D721Med (cell line): ENCODE data around the gene ACADM.
"Not testable (repeated sequence)": the region's sequence is repeated elsewhere in the genome, so short reads cannot be mapped to it uniquely, and the experiment has no call there.

Experiments
- DNase-seq: peaks from one replicate; pipeline ENCODE4 v3.0.0; 2011; ENCODE audit warnings: low spot score; ENCODE audit not compliant: insufficient read length
- FAIRE-seq: peaks from 2 replicates; lab custom pipeline; 2011; peaks lifted over from hg19 to GRCh38; lab: Jason Lieb, UNC
- TF ChIP-seq, protein P1 (sequence below): IDR thresholded peaks from 2 replicates; pipeline ENCODE4 v1.5.1; 2012; ENCODE audit warnings: mild to moderate bottlenecking, control low read depth; ENCODE audit not compliant: insufficient read depth; ENCODE audit errors: missing control alignments

The ACADM gene

DNA sequence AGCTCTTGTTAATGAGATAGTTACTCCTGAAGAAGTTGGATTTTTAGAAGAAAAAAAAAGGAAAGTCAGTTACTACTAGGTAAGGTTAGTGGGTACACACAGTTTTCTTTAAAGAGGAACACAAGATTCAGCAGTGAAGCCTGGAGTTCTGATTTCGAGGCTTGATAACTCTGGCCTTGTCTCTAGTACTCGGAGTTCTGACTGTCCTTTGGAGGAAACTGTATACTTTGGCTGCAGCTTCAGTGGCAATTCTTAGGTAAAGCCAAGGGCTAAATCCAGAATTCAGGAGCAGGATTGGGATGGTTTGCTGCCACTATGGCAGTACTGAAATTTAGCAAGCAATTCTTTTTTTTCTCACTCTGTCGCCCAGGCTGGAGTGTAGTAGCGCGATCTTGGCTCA, 9.2 kb downstream of the ACADM start:
- DNase-seq = no peak
- FAIRE-seq = no peak
- TF ChIP-seq, protein P1, sequence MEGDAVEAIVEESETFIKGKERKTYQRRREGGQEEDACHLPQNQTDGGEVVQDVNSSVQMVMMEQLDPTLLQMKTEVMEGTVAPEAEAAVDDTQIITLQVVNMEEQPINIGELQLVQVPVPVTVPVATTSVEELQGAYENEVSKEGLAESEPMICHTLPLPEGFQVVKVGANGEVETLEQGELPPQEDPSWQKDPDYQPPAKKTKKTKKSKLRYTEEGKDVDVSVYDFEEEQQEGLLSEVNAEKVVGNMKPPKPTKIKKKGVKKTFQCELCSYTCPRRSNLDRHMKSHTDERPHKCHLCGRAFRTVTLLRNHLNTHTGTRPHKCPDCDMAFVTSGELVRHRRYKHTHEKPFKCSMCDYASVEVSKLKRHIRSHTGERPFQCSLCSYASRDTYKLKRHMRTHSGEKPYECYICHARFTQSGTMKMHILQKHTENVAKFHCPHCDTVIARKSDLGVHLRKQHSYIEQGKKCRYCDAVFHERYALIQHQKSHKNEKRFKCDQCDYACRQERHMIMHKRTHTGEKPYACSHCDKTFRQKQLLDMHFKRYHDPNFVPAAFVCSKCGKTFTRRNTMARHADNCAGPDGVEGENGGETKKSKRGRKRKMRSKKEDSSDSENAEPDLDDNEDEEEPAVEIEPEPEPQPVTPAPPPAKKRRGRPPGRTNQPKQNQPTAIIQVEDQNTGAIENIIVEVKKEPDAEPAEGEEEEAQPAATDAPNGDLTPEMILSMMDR = no peak

- FAIRE-seq (no peak), DNase-seq (no peak)
- TF ChIP-seq, protein P1 = no peak
Observed at GRCh38 chr1:75736016-75736415, 11.5 kb downstream of the ACADM start.

DNA sequence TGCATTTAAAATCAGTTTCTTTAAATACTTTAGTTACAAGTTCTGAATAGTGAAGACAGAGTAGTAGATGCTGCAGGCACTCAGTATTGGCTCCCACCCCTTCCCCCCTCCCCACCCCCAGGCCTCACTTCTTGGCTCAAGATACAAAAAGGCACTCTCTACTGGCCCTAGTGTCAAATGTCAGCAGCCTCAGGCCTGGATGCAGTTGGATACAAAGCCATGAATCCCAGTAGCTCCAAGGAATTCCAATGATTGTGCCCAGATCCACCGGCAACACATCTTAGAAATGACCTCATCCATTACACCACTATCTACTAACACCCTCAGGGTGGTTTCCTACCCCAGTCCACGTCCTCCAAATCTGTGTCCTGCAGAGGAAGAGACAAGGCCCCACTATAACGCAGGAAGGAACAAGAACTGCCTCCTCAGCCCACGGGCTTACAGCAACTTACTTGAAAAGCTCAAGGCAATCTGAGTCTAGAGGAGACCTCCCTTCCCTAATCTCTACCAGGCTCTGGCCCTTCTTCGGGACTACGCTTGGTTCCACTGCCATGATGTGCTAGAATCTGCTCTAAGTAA, 17.6 kb downstream of the ACADM start:
- no peak for FAIRE-seq

GRCh38 chr1:75745276-75745675, 20.8 kb downstream of the ACADM start:
- TF ChIP-seq, protein P1 = no peak
- no peak for DNase-seq
- FAIRE-seq = no peak

More for the DNA sequence above, 17.6 kb downstream of the ACADM start:
- no peak for DNase-seq
- TF ChIP-seq, protein P1 = no peak

GRCh38 chr1:75757210-75757609, 32.7 kb downstream of the ACADM start:
- not testable (repeated sequence) for DNase-seq, FAIRE-seq

- not testable (repeated sequence) for FAIRE-seq, DNase-seq
Observed at GRCh38 chr1:75758543-75758942, 34.0 kb downstream of the ACADM start.

DNA sequence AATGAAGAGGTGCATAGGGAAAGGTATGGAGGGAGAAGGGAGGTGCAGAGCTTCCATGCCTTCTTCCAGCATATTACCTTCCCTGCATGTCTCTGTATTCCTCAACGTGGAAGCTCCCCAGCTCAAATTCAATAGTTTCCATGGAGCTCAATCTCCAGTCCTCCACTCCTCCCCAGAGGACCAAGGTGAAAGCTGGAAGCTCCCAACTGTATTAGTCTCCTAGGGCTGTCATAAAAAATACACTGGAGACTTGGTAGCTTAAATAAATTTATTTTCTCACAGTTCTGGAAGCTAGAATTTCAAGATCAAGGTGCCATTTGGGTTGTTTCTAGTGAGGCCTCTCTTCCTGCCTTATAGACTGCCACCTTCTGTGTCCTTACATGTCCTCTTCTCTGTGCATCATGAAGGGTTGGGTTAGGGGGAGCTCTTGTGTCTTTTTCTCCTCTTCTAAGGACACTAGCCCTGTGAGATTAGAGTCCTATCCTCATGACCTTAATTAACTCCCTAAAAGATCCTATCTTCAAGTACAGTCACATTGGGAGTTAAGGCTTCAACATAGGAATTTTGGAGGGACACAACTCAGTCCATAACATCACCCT, 39.6 kb downstream of the ACADM start:
- TF ChIP-seq, protein P1 = no peak
- DNase-seq (no peak), FAIRE-seq (no peak)

DNA sequence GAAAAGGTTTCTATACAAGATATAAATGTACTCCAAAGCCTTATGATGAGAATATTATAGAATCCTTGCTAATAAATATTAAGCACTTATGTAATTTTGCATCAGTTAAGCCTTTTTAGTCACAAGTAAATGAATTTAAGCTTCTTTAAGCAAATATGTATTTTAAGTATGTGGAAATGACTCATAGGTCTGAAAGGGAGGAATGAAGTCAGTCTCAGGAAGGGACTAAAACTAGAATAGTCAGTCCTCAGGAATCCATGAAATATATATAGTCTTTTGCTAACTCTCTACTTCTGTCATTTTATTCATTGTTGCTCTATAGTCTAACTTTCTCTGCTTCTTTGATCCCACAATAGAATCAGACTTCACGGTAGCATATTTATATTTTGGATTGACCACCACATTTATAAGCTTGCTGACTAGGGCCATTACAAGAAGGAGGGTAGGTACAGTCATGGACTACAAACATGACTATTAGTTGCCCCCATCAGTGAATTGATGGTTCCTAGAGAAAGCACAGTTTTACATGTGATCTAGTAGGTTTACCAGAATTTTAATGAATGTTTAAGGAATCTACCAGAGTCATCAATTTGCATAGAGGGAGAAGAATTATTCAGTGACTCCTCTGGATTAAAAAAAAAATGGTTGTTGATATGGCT, 41.3 kb downstream of the ACADM start:
- TF ChIP-seq, protein P1 = no peak
- FAIRE-seq (no peak), DNase-seq (no peak)
